Measurements from ENCODE around the gene WBP11. TPM values are rescaled to one million over a fixed set of nuclear protein-coding genes. Genes with fewer than 3 reads are reported as not detected.

Gene WBP11
- total RNA-seq, 1 experiment from 2014 or later: 67.4 TPM

- no TSS peak for BruUV-seq (replicated peaks)
- CTCF ChIA-PET: no interaction called here
- TF ChIP-seq CBX3 (IDR thresholded peaks at IDR 0.05; ENCODE audit: low read depth): no peak
- no peak for TF ChIP-seq FOSL1 (IDR thresholded peaks at IDR 0.05; ENCODE audit: low read depth)
- no peak for TF ChIP-seq SRF (IDR thresholded peaks at IDR 0.05; ENCODE audit: low read depth)
- ATAC-seq (no peak), DNase-seq (ENCODE audit: low read depth, low spot score) (no peak)
- Histone ChIP-seq H3K27ac (ENCODE audit: low read depth, low read length) (peak overlapping the region; percentile 79; the same call in 1 of the 2 replicates), H3K4me1 (ENCODE audit: control insufficient read depth in 1 of 2, insufficient read depth in 2 of 2, low read length in 2 of 2) (peaks cover 6 to 15% of the 10 kb centered on the region in 2 experiments; a peak in 3 of 4 replicates), H4K20me1 (ENCODE audit: insufficient read depth) (no peaks in the 10 kb centered on the region), H3K4me2 (ENCODE audit: low read length) (peak overlapping the region; percentile 75), H3K4me3 (replicated peaks in 1 of 2; ENCODE audit: low read depth in 1 of 2, low read length in 2 of 2) (peak overlapping the region; percentile 86 to 94), H3K9me3 (ENCODE audit: control insufficient read depth in 1 of 2, insufficient read depth in 1 of 2, low read depth in 1 of 2, low read length in 2 of 2) (no peaks in the 10 kb centered on the region), H2AFZ (ENCODE audit: low read depth, low read length, poor library complexity, severe bottlenecking) (no peak overlapping the region), H3K79me2 (ENCODE audit: insufficient read depth, low read length) (peaks cover 68% of the 10 kb centered on the region), H3K27me3 (ENCODE audit: insufficient read depth, low read length) (no peaks in the 10 kb centered on the region), H3K9me2 (ENCODE audit: insufficient read depth) (no peaks in the 10 kb centered on the region), H3K9ac (ENCODE audit: low read length) (peak overlapping the region; percentile 95), H3K36me3 (ENCODE audit: control insufficient read depth in 1 of 2, insufficient read depth in 2 of 2, low read length in 2 of 2) (peaks cover 22 to 23% of the 10 kb centered on the region in 2 experiments)
- RAD21 ChIA-PET (ENCODE audit: low non-redundant PET in 1 of 2, low total read pairs in 2 of 2, uncharacterized antibody in 2 of 2, unreplicated experiment in 2 of 2): no interaction called here
- POLR2A ChIA-PET: interaction anchor here (1.8 to 2.2 kb wide), 4 partner anchors 9 to 33 kb away, joined by 6 to 13 read pairs (median 9); a partner anchor contains a TSS
- intact Hi-C loops (cut with micrococcal nuclease): no loop called here
Measured at GRCh38 chr12:14802247-14802646, 1.0 kb downstream of the WBP11 start.

DNA sequence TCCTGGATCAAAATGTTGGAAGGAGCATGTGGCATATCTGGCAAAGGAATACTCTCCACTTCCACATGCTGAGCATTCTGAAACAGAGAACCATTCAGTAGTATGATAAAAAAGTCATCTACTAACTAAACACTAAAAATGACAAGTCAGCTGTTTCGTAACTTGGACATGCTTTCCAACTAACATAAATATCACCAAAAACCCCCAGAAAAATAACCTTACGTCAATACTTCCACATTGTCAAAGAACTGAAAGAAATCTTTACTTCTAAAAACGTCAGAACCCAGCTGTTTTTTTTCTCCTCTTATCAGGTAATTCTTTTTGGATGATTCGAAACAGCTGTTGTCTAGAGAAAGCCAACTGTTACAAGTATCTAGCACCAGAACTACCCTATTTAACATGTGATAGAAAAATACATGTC is 8.2 kb downstream of the WBP11 start:
- Histone ChIP-seq H3K4me3 (replicated peaks in 1 of 2; ENCODE audit: low read depth in 1 of 2, low read length in 2 of 2) (no peak overlapping the region), H3K36me3 (ENCODE audit: control insufficient read depth in 1 of 2, insufficient read depth in 2 of 2, low read length in 2 of 2) (peaks cover 62% of the 10 kb centered on the region in 2 experiments), H3K9me2 (ENCODE audit: insufficient read depth) (no peaks in the 10 kb centered on the region), H3K4me1 (ENCODE audit: control insufficient read depth in 1 of 2, insufficient read depth in 2 of 2, low read length in 2 of 2) (no peaks in the 10 kb centered on the region), H3K4me2 (ENCODE audit: low read length) (no peak overlapping the region), H3K9me3 (ENCODE audit: control insufficient read depth in 1 of 2, insufficient read depth in 1 of 2, low read depth in 1 of 2, low read length in 2 of 2) (no peaks in the 10 kb centered on the region), H3K9ac (ENCODE audit: low read length) (no peak overlapping the region), H2AFZ (ENCODE audit: low read depth, low read length, poor library complexity, severe bottlenecking) (no peak overlapping the region), H4K20me1 (ENCODE audit: insufficient read depth) (no peaks in the 10 kb centered on the region), H3K27me3 (ENCODE audit: insufficient read depth, low read length) (no peaks in the 10 kb centered on the region), H3K27ac (ENCODE audit: low read depth, low read length) (no peak overlapping the region), H3K79me2 (ENCODE audit: insufficient read depth, low read length) (peaks cover 70% of the 10 kb centered on the region)
- CTCF ChIA-PET: no interaction called here
- POLR2A ChIA-PET: no interaction called here
- intact Hi-C loops (cut with micrococcal nuclease): no loop called here
- DNase-seq (ENCODE audit: low read depth, low spot score) (no peak), ATAC-seq (no peak)
- TF ChIP-seq ATF3 (IDR thresholded peaks at IDR 0.05) (no peak), POLR2A (IDR thresholded peaks at IDR 0.05; ENCODE audit: borderline replicate concordance, extremely low read depth, insufficient read depth, insufficient read length) (no peak), FOSL1 (IDR thresholded peaks at IDR 0.05; ENCODE audit: low read depth) (no peak), MAX (IDR thresholded peaks at IDR 0.05) (no peak), CTCF (IDR thresholded peaks at IDR 0.05 in 2 of 3, conservative IDR thresholded peaks at IDR 0.05 in 1 of 3; ENCODE audit: borderline replicate concordance in 1 of 3, insufficient read depth in 1 of 3, low read depth in 2 of 3, low read length in 2 of 3) (no peak), ELF1 (IDR thresholded peaks at IDR 0.05; ENCODE audit: borderline replicate concordance, low read depth) (no peak), RAD21 (IDR thresholded peaks at IDR 0.05; ENCODE audit: low read depth) (no peak), EZH2phosphoT487 (IDR thresholded peaks at IDR 0.05; ENCODE audit: borderline replicate concordance) (no peak), TCF7L2 (IDR thresholded peaks at IDR 0.05; ENCODE audit: borderline replicate concordance, extremely low read depth, insufficient read depth, insufficient read length) (no peak), EZH2 (IDR thresholded peaks at IDR 0.05) (no peak), SRF (IDR thresholded peaks at IDR 0.05; ENCODE audit: low read depth) (no peak), POLR2AphosphoS5 (IDR thresholded peaks at IDR 0.05; ENCODE audit: low read depth, low read length) (no peak), ZFX (IDR thresholded peaks at IDR 0.05) (no peak), SP1 (IDR thresholded peaks at IDR 0.05; ENCODE audit: low read depth) (no peak), JUND (IDR thresholded peaks at IDR 0.05) (no peak), EGR1 (IDR thresholded peaks at IDR 0.05; ENCODE audit: low read depth) (no peak), ZNF274 (IDR thresholded peaks at IDR 0.05; ENCODE audit: low read depth, low read length) (no peak)
- TF ChIP-seq, protein P1, sequence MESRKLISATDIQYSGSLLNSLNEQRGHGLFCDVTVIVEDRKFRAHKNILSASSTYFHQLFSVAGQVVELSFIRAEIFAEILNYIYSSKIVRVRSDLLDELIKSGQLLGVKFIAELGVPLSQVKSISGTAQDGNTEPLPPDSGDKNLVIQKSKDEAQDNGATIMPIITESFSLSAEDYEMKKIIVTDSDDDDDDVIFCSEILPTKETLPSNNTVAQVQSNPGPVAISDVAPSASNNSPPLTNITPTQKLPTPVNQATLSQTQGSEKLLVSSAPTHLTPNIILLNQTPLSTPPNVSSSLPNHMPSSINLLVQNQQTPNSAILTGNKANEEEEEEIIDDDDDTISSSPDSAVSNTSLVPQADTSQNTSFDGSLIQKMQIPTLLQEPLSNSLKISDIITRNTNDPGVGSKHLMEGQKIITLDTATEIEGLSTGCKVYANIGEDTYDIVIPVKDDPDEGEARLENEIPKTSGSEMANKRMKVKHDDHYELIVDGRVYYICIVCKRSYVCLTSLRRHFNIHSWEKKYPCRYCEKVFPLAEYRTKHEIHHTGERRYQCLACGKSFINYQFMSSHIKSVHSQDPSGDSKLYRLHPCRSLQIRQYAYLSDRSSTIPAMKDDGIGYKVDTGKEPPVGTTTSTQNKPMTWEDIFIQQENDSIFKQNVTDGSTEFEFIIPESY (IDR thresholded peaks at IDR 0.05; ENCODE audit: extremely low read depth, insufficient replicate concordance, low read length): no peak
- BruUV-seq (replicated peaks): no TSS peak
- RAD21 ChIA-PET (ENCODE audit: low non-redundant PET in 1 of 2, low total read pairs in 2 of 2, uncharacterized antibody in 2 of 2, unreplicated experiment in 2 of 2): no interaction called here
